Suprapubic skin (tissue), 4 donors: ENCODE measurements around the gene TSSK2. TPM values are rescaled to one million over a fixed set of nuclear protein-coding genes. Genes with fewer than 3 reads are reported as not detected.

Experiments
- DNase-seq, 2 donors: peaks; one replicate each; pipeline ENCODE4 v3.0.0-alpha.2; 2019; ENCODE audit warnings: low spot score in 2 of 2
- H3K27ac ChIP-seq: fragments of 200-600 bp; sonication (generic); one replicate; pipeline ENCODE4 v1.5.1; 2019
- H3K27me3 ChIP-seq: fragments of 200-600 bp; sonication (generic); one replicate; pipeline ENCODE4 v1.5.1; 2019
- H3K36me3 ChIP-seq: fragments of 200-600 bp; sonication (generic); one replicate; pipeline ENCODE4 v1.5.1; 2019
- H3K4me1 ChIP-seq: fragments of 200-600 bp; sonication (generic); one replicate; pipeline ENCODE4 v1.5.1; 2019
- H3K4me3 ChIP-seq: fragments of 200-600 bp; sonication (generic); one replicate; pipeline ENCODE4 v1.5.1; 2019; ENCODE audit warnings: mild to moderate bottlenecking
- H3K9me3 ChIP-seq: fragments of 200-600 bp; sonication (generic); one replicate; pipeline ENCODE4 v1.5.1; 2019
- CTCF ChIP-seq, 2 donors: fragments of 200-600 bp in 1 of 2; fragments of 450-650 bp in 1 of 2; sonication (generic) in 1 of 2; IDR thresholded peaks; one replicate each; pipeline ENCODE4 v1.5.1; 2016 to 2019; ENCODE audit warnings: antibody characterized with exemption in 2 of 2, mild to moderate bottlenecking in 1 of 2, moderate library complexity in 1 of 2
- EP300 ChIP-seq: sonication (generic); formaldehyde crosslinking; IDR thresholded peaks from one replicate; pipeline ENCODE4 v1.6.1; 2017; ENCODE audit warnings: antibody characterized with exemption
- POLR2A ChIP-seq, 2 donors: fragments of 450-650 bp; IDR thresholded peaks; one replicate each; pipeline ENCODE4 v1.6.1; 2017; ENCODE audit warnings: antibody characterized with exemption in 2 of 2, mild to moderate bottlenecking in 2 of 2, moderate library complexity in 2 of 2
- POLR2AphosphoS5 ChIP-seq, 3 donors: sonication (generic); formaldehyde crosslinking; IDR thresholded peaks; one replicate each; pipeline ENCODE4 v1.6.1; 2017; ENCODE audit warnings: antibody characterized with exemption in 3 of 3
- WGBS: methylation state at CpG from one replicate; pipeline ENCODE4 v1.1.5; 2018; 5-methylcytosine and 5-hydroxymethylcytosine counted together
- total RNA-seq, 4 donors: library from RNA; depleted of rRNA; stranded (reverse); fragments of >200 nt; gene quantifications; one replicate each; pipeline ENCODE4 v1.1.0, GENCODE V29; 2016

Gene TSSK2
- total RNA-seq, 4 donors from 2014 or later, result not detected

- DNase-seq, result no peak
- Histone ChIP-seq H3K4me1 (peaks cover 13% of the 10 kb centered on the region), H3K36me3 (peaks cover 10% of the 10 kb centered on the region), H3K9me3 (no peaks in the 10 kb centered on the region), H3K4me3 (no peak overlapping the region), H3K27ac (no peak overlapping the region), H3K27me3 (no peaks in the 10 kb centered on the region)
- WGBS, result 63% methylated on average over 4 of the region's 4 CpGs
- no peak for TF ChIP-seq EP300
- TF ChIP-seq CTCF (IDR thresholded peaks at IDR 0.05), result no peak
- TF ChIP-seq POLR2AphosphoS5 (IDR thresholded peaks at IDR 0.05), result no peak
- no peak for TF ChIP-seq POLR2A (IDR thresholded peaks at IDR 0.05)
These were observed 33.0 kb upstream of the TSSK2 start for GRCh38 chr22:19098157-19098556.

- Histone ChIP-seq H3K4me3 (no peak overlapping the region), H3K27ac (no peak overlapping the region), H3K27me3 (no peaks in the 10 kb centered on the region), H3K4me1 (peaks cover 52% of the 10 kb centered on the region), H3K9me3 (no peaks in the 10 kb centered on the region), H3K36me3 (no peaks in the 10 kb centered on the region)
- TF ChIP-seq POLR2A (IDR thresholded peaks at IDR 0.05), result no peak
- no peak for TF ChIP-seq CTCF (IDR thresholded peaks at IDR 0.05)
- no peak for TF ChIP-seq POLR2AphosphoS5 (IDR thresholded peaks at IDR 0.05)
- 37% methylated on average over 5 of the region's 5 CpGs for WGBS
- peak in 1 of 2 donors; percentile 43 for DNase-seq
These were observed 27.0 kb upstream of the TSSK2 start for GRCh38 chr22:19103880-19104821.

GRCh38 chr22:19105456-19105855 is 25.7 kb upstream of the TSSK2 start:
- no peaks in the 10 kb centered on the region for H3K9me3 ChIP-seq
- DNase-seq, result peak in 1 of 2 donors; percentile 70
- H3K27me3 ChIP-seq, result no peaks in the 10 kb centered on the region
- TF ChIP-seq EP300, result no peak
- no peak for TF ChIP-seq CTCF (IDR thresholded peaks at IDR 0.05)
- TF ChIP-seq POLR2A (IDR thresholded peaks at IDR 0.05), result no peak
- no peak for TF ChIP-seq POLR2AphosphoS5 (IDR thresholded peaks at IDR 0.05)
- no peak overlapping the region for H3K27ac ChIP-seq
- 96% methylated on average over 5 of the region's 8 CpGs for WGBS
- H3K4me1 ChIP-seq, result peaks cover 59% of the 10 kb centered on the region
- H3K4me3 ChIP-seq, result no peak overlapping the region
- H3K36me3 ChIP-seq, result no peaks in the 10 kb centered on the region

- Histone ChIP-seq H3K36me3 (no peaks in the 10 kb centered on the region), H3K9me3 (no peaks in the 10 kb centered on the region), H3K4me3 (no peak overlapping the region), H3K27ac (no peak overlapping the region), H3K27me3 (no peaks in the 10 kb centered on the region), H3K4me1 (peaks cover 59% of the 10 kb centered on the region)
- TF ChIP-seq POLR2A (IDR thresholded peaks at IDR 0.05) (no peak), CTCF (IDR thresholded peaks at IDR 0.05) (no peak), EP300 (no peak), POLR2AphosphoS5 (IDR thresholded peaks at IDR 0.05) (no peak)
- 57% methylated on average over 18 of the region's 18 CpGs for WGBS
- peak in 1 of 2 donors; percentile 68 for DNase-seq
These were observed 25.0 kb upstream of the TSSK2 start for GRCh38 chr22:19105867-19106802.
